BLaER1 (cell line): ENCODE data around the gene DLG2.
A peak's percentile ranks its signal among the peaks of the same experiment; 100 is the strongest.
"Not testable (repeated sequence)": the region's sequence is repeated elsewhere in the genome, so short reads cannot be mapped to it uniquely, and the experiment has no call there.

Experiments
- H3K27ac ChIP-seq: shearing (Covaris generic); formaldehyde crosslinking; 2 replicates; pipeline ENCODE4 v1.8.1; 2022
- H3K27me3 ChIP-seq: shearing (Covaris generic); formaldehyde crosslinking; 2 replicates; pipeline ENCODE4 v1.8.1; 2022
- H3K36me3 ChIP-seq: shearing (Covaris generic); formaldehyde crosslinking; 2 replicates; pipeline ENCODE4 v1.8.1; 2022
- H3K4me1 ChIP-seq: shearing (Covaris generic); formaldehyde crosslinking; 2 replicates; pipeline ENCODE4 v1.8.1; 2022
- H3K4me2 ChIP-seq: shearing (Covaris generic); formaldehyde crosslinking; 2 replicates; pipeline ENCODE4 v1.8.1; 2022
- H3K4me3 ChIP-seq: shearing (Covaris generic); formaldehyde crosslinking; 2 replicates; pipeline ENCODE4 v1.8.1; 2022
- H3K9ac ChIP-seq: shearing (Covaris generic); formaldehyde crosslinking; 2 replicates; pipeline ENCODE4 v1.8.1; 2022
- H3K9me3 ChIP-seq: shearing (Covaris generic); formaldehyde crosslinking; 2 replicates; pipeline ENCODE4 v1.8.1; 2022
- H4K20me1 ChIP-seq: shearing (Covaris generic); formaldehyde crosslinking; 2 replicates; pipeline ENCODE4 v1.8.1; 2022
- Cebpa-rat ChIP-seq: shearing (Covaris generic); IDR thresholded peaks from 2 replicates; pipeline ENCODE4 v1.8.1; 2022

The DLG2 gene

GRCh38 chr11:85663753-85664614 is 36.8 kb upstream of the DLG2 start:
- Histone ChIP-seq H4K20me1 (peaks cover 57% of the 10 kb centered on the region), H3K27me3 (no peaks in the 10 kb centered on the region), H3K4me3 (peak overlapping the region; percentile 90), H3K4me1 (peaks cover 45% of the 10 kb centered on the region), H3K9me3 (no peaks in the 10 kb centered on the region), H3K27ac (peak overlapping the region; percentile 99), H3K9ac (peak overlapping the region; percentile 98), H3K4me2 (peak overlapping the region; percentile 95), H3K36me3 (peaks cover 21% of the 10 kb centered on the region)
- no peak for TF ChIP-seq Cebpa-rat

- Histone ChIP-seq H3K4me3 (peak overlapping the region; percentile 90), H3K27me3 (no peaks in the 10 kb centered on the region), H3K9ac (peak overlapping the region; percentile 98), H4K20me1 (peaks cover 65% of the 10 kb centered on the region), H3K4me2 (peak overlapping the region; percentile 95), H3K36me3 (peaks cover 27% of the 10 kb centered on the region), H3K27ac (peak overlapping the region; percentile 99), H3K9me3 (no peaks in the 10 kb centered on the region), H3K4me1 (peaks cover 46% of the 10 kb centered on the region)
- TF ChIP-seq Cebpa-rat, result no peak
Measured at GRCh38 chr11:85663080-85663752, 36.1 kb upstream of the DLG2 start.

- Histone ChIP-seq H3K27ac (no peak overlapping the region), H3K9me3 (no peaks in the 10 kb centered on the region), H3K4me2 (peak overlapping the region; percentile 95), H3K4me3 (peak overlapping the region; percentile 90), H3K9ac (peak overlapping the region; percentile 98), H4K20me1 (peaks cover 76% of the 10 kb centered on the region), H3K36me3 (peaks cover 38% of the 10 kb centered on the region), H3K27me3 (no peaks in the 10 kb centered on the region), H3K4me1 (peaks cover 46% of the 10 kb centered on the region)
- no peak for TF ChIP-seq Cebpa-rat
Measured at GRCh38 chr11:85661972-85662664, 35.0 kb upstream of the DLG2 start.

GRCh38 chr11:85658180-85658579 is 31.0 kb upstream of the DLG2 start:
- H3K4me2 ChIP-seq, result no peak overlapping the region
- H3K9me3 ChIP-seq, result no peaks in the 10 kb centered on the region
- peaks cover 38% of the 10 kb centered on the region for H3K4me1 ChIP-seq
- H3K36me3 ChIP-seq, result peaks cover 72% of the 10 kb centered on the region
- no peak overlapping the region for H3K9ac ChIP-seq
- no peak overlapping the region for H3K4me3 ChIP-seq
- H3K27ac ChIP-seq, result no peak overlapping the region
- H4K20me1 ChIP-seq, result peaks cover 97% of the 10 kb centered on the region
- H3K27me3 ChIP-seq, result no peaks in the 10 kb centered on the region
- no peak for TF ChIP-seq Cebpa-rat

- no peak for TF ChIP-seq Cebpa-rat
- Histone ChIP-seq H3K9me3 (no peaks in the 10 kb centered on the region), H3K27ac (no peak overlapping the region), H4K20me1 (peaks cover 97% of the 10 kb centered on the region), H3K9ac (no peak overlapping the region), H3K4me1 (peaks cover 30% of the 10 kb centered on the region), H3K36me3 (peaks cover 75% of the 10 kb centered on the region), H3K4me2 (no peak overlapping the region), H3K4me3 (no peak overlapping the region), H3K27me3 (no peaks in the 10 kb centered on the region)
Measured at GRCh38 chr11:85656777-85657176, 29.6 kb upstream of the DLG2 start.

GRCh38 chr11:85654343-85654742 is 27.2 kb upstream of the DLG2 start:
- not testable (repeated sequence) for H3K4me3 ChIP-seq

GRCh38 chr11:85652786-85653447 is 25.8 kb upstream of the DLG2 start:
- Histone ChIP-seq H3K9me3 (no peaks in the 10 kb centered on the region), H3K4me3 (no peak overlapping the region), H3K27ac (no peak overlapping the region), H3K36me3 (peaks cover 60% of the 10 kb centered on the region), H3K4me1 (peaks cover 17% of the 10 kb centered on the region), H3K27me3 (no peaks in the 10 kb centered on the region), H4K20me1 (peaks cover 66% of the 10 kb centered on the region), H3K4me2 (no peak overlapping the region), H3K9ac (no peak overlapping the region)
- TF ChIP-seq Cebpa-rat, result no peak

More at GRCh38 chr11:85654343-85654742, 27.2 kb upstream of the DLG2 start:
- not testable (repeated sequence) for H3K27ac ChIP-seq, H3K4me2 ChIP-seq, H3K27me3 ChIP-seq, H3K9ac ChIP-seq, H3K9me3 ChIP-seq
- Histone ChIP-seq H3K36me3 (peaks cover 73% of the 10 kb centered on the region), H3K4me1 (peaks cover 11% of the 10 kb centered on the region), H4K20me1 (peaks cover 80% of the 10 kb centered on the region)

GRCh38 chr11:85651118-85651517 is 24.0 kb upstream of the DLG2 start:
- TF ChIP-seq Cebpa-rat, result no peak
- Histone ChIP-seq H4K20me1 (peaks cover 48% of the 10 kb centered on the region), H3K4me2 (no peak overlapping the region)

GRCh38 chr11:85647604-85648299 is 20.6 kb upstream of the DLG2 start, which contains the start of gene TMEM126A:
TMEM126A (plus strand) TSS chr11:85647967; CDS start chr11:85650256, 2,289 bp downstream.
- H3K36me3 ChIP-seq, result peaks cover 16% of the 10 kb centered on the region
- TF ChIP-seq Cebpa-rat, result no peak
- peaks cover 23% of the 10 kb centered on the region for H3K4me1 ChIP-seq
- H3K4me3 ChIP-seq, result peak within 1 kb of the TSS; percentile 74
- peak within 1 kb of the TSS; percentile 81 for H3K9ac ChIP-seq
- H3K9me3 ChIP-seq, result no peaks in the 10 kb centered on the region
- H3K4me2 ChIP-seq, result peak within 1 kb of the TSS; percentile 91
- peaks cover 17% of the 10 kb centered on the region; the same call in 1 of the 2 replicates for H4K20me1 ChIP-seq
- peak within 1 kb of the TSS; percentile 65 for H3K27ac ChIP-seq
- H3K27me3 ChIP-seq, result no peaks in the 10 kb centered on the region

More at GRCh38 chr11:85651118-85651517, 24.0 kb upstream of the DLG2 start:
- H3K4me1 ChIP-seq, result peaks cover 23% of the 10 kb centered on the region
- H3K4me3 ChIP-seq, result no peak overlapping the region
- no peak overlapping the region for H3K9ac ChIP-seq
- H3K9me3 ChIP-seq, result no peaks in the 10 kb centered on the region
- H3K27me3 ChIP-seq, result no peaks in the 10 kb centered on the region
- H3K36me3 ChIP-seq, result peaks cover 44% of the 10 kb centered on the region
- H3K27ac ChIP-seq, result no peak overlapping the region
